Keratinocyte (primary cell): Measurements from ENCODE around the gene TMEM88.

Experiments
- EZH2 ChIP-seq: IDR thresholded peaks from one replicate; pipeline ENCODE4 v1.6.1; 2012; ENCODE audit warnings: inconsistent platforms, mild to moderate bottlenecking, low read length, moderate library complexity
- TF ChIP-seq, protein P1 (sequence below), 3 experiments: IDR thresholded peaks in 1 of 3; conservative IDR thresholded peaks in 1 of 3; optimal IDR thresholded peaks in 1 of 3; 2 replicates in 2 of 3; 3 replicates in 1 of 3; pipeline versions ENCODE3 to v1.5.1; 2011; ENCODE audit warnings: low read length in 3 of 3, mild to moderate bottlenecking in 3 of 3, moderate library complexity in 2 of 3, control low read depth in 1 of 3, inconsistent platforms in 1 of 3; ENCODE audit not compliant: insufficient read depth in 2 of 3; ENCODE audit errors: extremely low read depth in 1 of 3

DNA sequence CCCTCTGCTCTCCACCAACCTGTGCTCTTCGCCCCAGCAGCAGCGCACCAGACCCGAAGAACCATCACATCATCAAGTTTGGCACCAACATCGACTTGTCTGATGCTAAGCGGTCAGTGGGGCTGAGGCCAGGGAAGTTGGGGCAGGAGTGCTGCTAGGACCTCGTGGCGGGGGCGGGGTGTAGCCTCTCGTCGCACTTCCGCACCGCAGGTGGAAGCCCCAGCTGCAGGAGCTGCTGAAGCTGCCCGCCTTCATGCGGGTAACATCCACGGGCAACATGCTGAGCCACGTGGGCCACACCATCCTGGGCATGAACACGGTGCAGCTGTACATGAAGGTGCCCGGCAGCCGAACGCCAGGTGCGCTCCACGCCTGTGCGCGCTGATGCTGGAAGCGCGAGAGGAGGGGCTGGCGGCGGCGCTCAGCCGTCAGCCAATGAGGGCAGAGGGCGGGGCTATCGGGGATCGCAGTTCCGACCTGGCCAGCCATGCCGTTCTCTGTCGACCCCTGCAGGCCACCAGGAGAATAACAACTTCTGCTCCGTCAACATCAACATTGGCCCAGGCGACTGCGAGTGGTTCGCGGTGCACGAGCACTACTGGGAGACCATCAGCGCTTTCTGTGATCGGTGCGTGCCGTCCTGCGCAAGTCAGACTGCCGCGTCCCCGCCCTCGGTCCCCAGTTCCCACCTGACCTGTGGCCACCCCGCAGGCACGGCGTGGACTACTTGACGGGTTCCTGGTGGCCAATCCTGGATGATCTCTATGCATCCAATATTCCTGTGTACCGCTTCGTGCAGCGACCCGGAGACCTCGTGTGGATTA is 3.2 kb upstream of the TMEM88 start:
- TF ChIP-seq, protein P1, sequence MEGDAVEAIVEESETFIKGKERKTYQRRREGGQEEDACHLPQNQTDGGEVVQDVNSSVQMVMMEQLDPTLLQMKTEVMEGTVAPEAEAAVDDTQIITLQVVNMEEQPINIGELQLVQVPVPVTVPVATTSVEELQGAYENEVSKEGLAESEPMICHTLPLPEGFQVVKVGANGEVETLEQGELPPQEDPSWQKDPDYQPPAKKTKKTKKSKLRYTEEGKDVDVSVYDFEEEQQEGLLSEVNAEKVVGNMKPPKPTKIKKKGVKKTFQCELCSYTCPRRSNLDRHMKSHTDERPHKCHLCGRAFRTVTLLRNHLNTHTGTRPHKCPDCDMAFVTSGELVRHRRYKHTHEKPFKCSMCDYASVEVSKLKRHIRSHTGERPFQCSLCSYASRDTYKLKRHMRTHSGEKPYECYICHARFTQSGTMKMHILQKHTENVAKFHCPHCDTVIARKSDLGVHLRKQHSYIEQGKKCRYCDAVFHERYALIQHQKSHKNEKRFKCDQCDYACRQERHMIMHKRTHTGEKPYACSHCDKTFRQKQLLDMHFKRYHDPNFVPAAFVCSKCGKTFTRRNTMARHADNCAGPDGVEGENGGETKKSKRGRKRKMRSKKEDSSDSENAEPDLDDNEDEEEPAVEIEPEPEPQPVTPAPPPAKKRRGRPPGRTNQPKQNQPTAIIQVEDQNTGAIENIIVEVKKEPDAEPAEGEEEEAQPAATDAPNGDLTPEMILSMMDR (optimal IDR thresholded peaks at IDR 0.05 in 1 of 3, IDR thresholded peaks at IDR 0.05 in 1 of 3, conservative IDR thresholded peaks at IDR 0.05 in 1 of 3; ENCODE audit: extremely low read depth in 1 of 3, insufficient read depth in 2 of 3, low read length in 3 of 3), result peak; percentile 89 to 99 (median 98)
- no peak for TF ChIP-seq EZH2
